HCT116 (cell line): ENCODE measurements around the gene MAN2B1. TPM values are rescaled to one million over a fixed set of nuclear protein-coding genes. Genes with fewer than 3 reads are reported as not detected.

ENCODE experiments used
- ATAC-seq: fragments of 200-7000 bp; cut with Tn5 transposase; 2 replicates; pipeline ENCODE4 v1.9.1; 2020; ENCODE audit warnings: mild to moderate bottlenecking, moderate library complexity
- BruUV-seq: library from RNA; stranded (reverse); fragments of 400-500 nt; replicated peaks from 2 replicates; lab custom pipeline; 2021; lab: Mats Ljungman, UMichigan
- CTCF ChIA-PET: fragments of 300-600 bp; sonication (Branson Sonifier 250); formaldehyde crosslinking; loops from one replicate; lab custom pipeline; 2021; ENCODE audit warnings: antibody characterized with exemption; lab: Charles Lee
- POLR2A ChIA-PET: fragments of 300-600, 350-600 bp; sonication (Branson Sonifier 250); formaldehyde crosslinking; loops from one replicate; lab custom pipeline; 2021; ENCODE audit warnings: antibody characterized with exemption; lab: Charles Lee
- RAD21 ChIA-PET, 2 experiments: fragments of 300-600 bp; sonication (Branson Sonifier 250); formaldehyde crosslinking; loops; one replicate each; lab custom pipeline; 2023; ENCODE audit warnings: low total read pairs in 2 of 2; ENCODE audit not compliant: uncharacterized antibody in 2 of 2, unreplicated experiment in 2 of 2, low non-redundant PET in 1 of 2; lab: Charles Lee
- DNase-seq: peaks from one replicate; pipeline ENCODE4 v3.0.0-alpha.2; 2010; ENCODE audit warnings: low read depth, low spot score
- H2AFZ ChIP-seq: fragments of 200-600 bp; shearing (Covaris generic), sonication (generic); 2 replicates; pipeline ENCODE4 v1.6.1; 2017; ENCODE audit warnings: low read depth, mixed run types, mixed read lengths, antibody characterized with exemption, low read length; ENCODE audit not compliant: poor library complexity, severe bottlenecking
- H3K27ac ChIP-seq: 2 replicates; pipeline ENCODE4 v1.5.1; 2012; ENCODE audit warnings: low read depth, low read length
- H3K27me3 ChIP-seq: fragments of 200-600 bp; sonication (generic); 2 replicates; pipeline ENCODE4 v1.6.1; 2016; ENCODE audit warnings: mixed run types, low read length, mixed read lengths; ENCODE audit not compliant: insufficient read depth
- H3K36me3 ChIP-seq, 2 experiments: fragments of 200-500 bp in 1 of 2; fragments of 200-600 bp in 1 of 2; sonication (Bioruptor generic) in 1 of 2; sonication (generic) in 1 of 2; 2 replicates each; pipeline versions ENCODE4 v1.5.1 to v1.6.1; 2014 to 2016; ENCODE audit warnings: low read length in 2 of 2, inconsistent platforms in 1 of 2, mixed read lengths in 1 of 2, mixed run types in 1 of 2; ENCODE audit not compliant: insufficient read depth in 2 of 2, control insufficient read depth in 1 of 2
- H3K4me1 ChIP-seq, 2 experiments: fragments of 200-600 bp in 1 of 2; sonication (generic) in 1 of 2; 2 replicates each; pipeline versions ENCODE4 v1.5.1 to v1.6.1; 2012 to 2017; ENCODE audit warnings: low read length in 2 of 2, inconsistent platforms in 1 of 2, mild to moderate bottlenecking in 1 of 2, mixed read lengths in 1 of 2, mixed run types in 1 of 2, moderate library complexity in 1 of 2; ENCODE audit not compliant: insufficient read depth in 2 of 2, control insufficient read depth in 1 of 2
- H3K4me2 ChIP-seq: fragments of 200-600 bp; sonication (generic); 2 replicates; pipeline ENCODE4 v1.6.1; 2017; ENCODE audit warnings: mixed run types, low read length, mixed read lengths
- H3K4me3 ChIP-seq, 2 experiments: fragments of 200-600 bp in 1 of 2; sonication (generic) in 1 of 2; replicated peaks in 1 of 2; 2 replicates each; pipeline ENCODE4 v1.5.1; 2011 to 2016; ENCODE audit warnings: low read length in 2 of 2, control low read depth in 1 of 2, low read depth in 1 of 2, mild to moderate bottlenecking in 1 of 2, mixed read lengths in 1 of 2, mixed run types in 1 of 2
- H3K79me2 ChIP-seq: fragments of 200-600 bp; sonication (generic); 2 replicates; pipeline ENCODE4 v1.6.1; 2017; ENCODE audit warnings: mild to moderate bottlenecking, mixed run types, low read length, moderate library complexity, mixed read lengths; ENCODE audit not compliant: insufficient read depth
- H3K9ac ChIP-seq: fragments of 200-600 bp; sonication (generic); 2 replicates; pipeline ENCODE4 v1.6.1; 2016; ENCODE audit warnings: low read length, mixed read lengths
- H3K9me2 ChIP-seq: fragments of 200-600 bp; sonication (generic), shearing (Covaris generic); 2 replicates; pipeline ENCODE4 v1.6.1; 2017; ENCODE audit warnings: mixed run types, mild to moderate bottlenecking, moderate library complexity; ENCODE audit not compliant: insufficient read depth
- H3K9me3 ChIP-seq, 2 experiments: fragments of 200-500 bp in 1 of 2; fragments of 200-600 bp in 1 of 2; sonication (Bioruptor generic) in 1 of 2; sonication (generic) in 1 of 2; 2 replicates each; pipeline ENCODE4 v1.6.1; 2014 to 2017; ENCODE audit warnings: low read length in 2 of 2, mixed read lengths in 2 of 2, inconsistent platforms in 1 of 2, low read depth in 1 of 2, mild to moderate bottlenecking in 1 of 2, mixed run types in 1 of 2, moderate library complexity in 1 of 2; ENCODE audit not compliant: control insufficient read depth in 1 of 2, insufficient read depth in 1 of 2
- H4K20me1 ChIP-seq: fragments of 200-600 bp; sonication (generic), shearing (Covaris generic); 2 replicates; pipeline ENCODE4 v1.6.1; 2017; ENCODE audit warnings: mixed run types, mild to moderate bottlenecking, moderate library complexity; ENCODE audit not compliant: insufficient read depth
- CBX3 ChIP-seq: IDR thresholded peaks from 2 replicates; pipeline ENCODE4 v1.6.1; 2012; ENCODE audit warnings: low read depth
- ELF1 ChIP-seq: IDR thresholded peaks from 2 replicates; pipeline ENCODE4 v1.6.1; 2012; ENCODE audit warnings: low read depth, borderline replicate concordance
- EZH2 ChIP-seq: fragments of 200-600 bp; sonication (generic); IDR thresholded peaks from 2 replicates; pipeline ENCODE4 v1.6.1; 2017; ENCODE audit warnings: antibody characterized with exemption, mixed run types
- FOSL1 ChIP-seq: IDR thresholded peaks from 2 replicates; pipeline ENCODE4 v1.6.1; 2012; ENCODE audit warnings: low read depth
- TCF7L2 ChIP-seq: IDR thresholded peaks from 2 replicates; pipeline ENCODE4 v1.7.0; 2011; ENCODE audit warnings: borderline replicate concordance, inconsistent platforms; ENCODE audit not compliant: insufficient read depth, insufficient read length; ENCODE audit errors: extremely low read depth
- ZFX ChIP-seq: fragments of 450-650 bp; IDR thresholded peaks from 2 replicates; pipeline ENCODE4 v1.6.1; 2017
- ZNF274 ChIP-seq: fragments of 200-500 bp; sonication (Bioruptor generic); IDR thresholded peaks from 2 replicates; pipeline ENCODE4 v1.6.1; 2014; ENCODE audit warnings: mild to moderate bottlenecking, low read depth, low read length, inconsistent platforms
- intact Hi-C: fragments of 100-400 bp; cut with micrococcal nuclease; formaldehyde crosslinking; loops from 2 replicates; pipeline ENCODE4 v1.10.0; 2022
- total RNA-seq: library from RNA; stranded (reverse); gene quantifications from one replicate; pipeline ENCODE4 v1.2.1, GENCODE V29; 2021; ENCODE audit not compliant: unreplicated experiment
- TF ChIP-seq, protein P1 (sequence below), 3 experiments: fragments of 200-600 bp in 1 of 3; sonication (generic) in 1 of 3; IDR thresholded peaks in 2 of 3; conservative IDR thresholded peaks in 1 of 3; 2 replicates each; pipeline ENCODE4 v1.5.1; 2012 to 2017; ENCODE audit warnings: low read depth in 2 of 3, low read length in 2 of 3, antibody characterized with exemption in 1 of 3, borderline replicate concordance in 1 of 3, control low read depth in 1 of 3, mild to moderate bottlenecking in 1 of 3, mixed read lengths in 1 of 3, mixed run types in 1 of 3, moderate library complexity in 1 of 3; ENCODE audit not compliant: insufficient read depth in 1 of 3

MAN2B1 gene
- total RNA-seq, 1 experiment from 2014 or later = 48.3 TPM

DNA sequence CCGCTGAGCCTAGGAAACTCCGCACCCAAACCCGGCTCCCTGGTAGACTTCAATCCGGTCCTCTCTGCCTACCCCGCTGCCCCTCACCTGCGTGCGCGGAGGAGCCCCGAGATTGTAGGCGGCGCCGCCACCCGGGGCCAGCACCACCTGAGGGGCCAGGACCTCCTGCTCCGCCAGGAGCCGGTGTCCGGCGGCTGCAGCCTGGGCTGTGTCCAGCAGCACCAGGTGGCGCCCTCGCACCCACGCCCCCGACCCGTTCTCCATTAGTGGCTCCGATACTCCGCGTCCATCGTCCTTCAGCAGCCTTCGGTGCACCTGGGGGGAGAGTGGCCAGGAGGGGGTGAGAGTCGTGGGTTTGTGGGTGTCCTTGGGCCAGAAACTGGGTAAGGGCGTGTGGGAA, 18.5 kb downstream of the MAN2B1 start:
- no TSS peak for BruUV-seq
- H3K4me3 ChIP-seq = no peak overlapping the region
- H2AFZ ChIP-seq = no peak overlapping the region
- H3K79me2 ChIP-seq = no peaks in the 10 kb centered on the region
- POLR2A ChIA-PET = no interaction called here
- RAD21 ChIA-PET = no interaction called here
- H3K9me2 ChIP-seq = no peaks in the 10 kb centered on the region
- no peaks in the 10 kb centered on the region for H3K27me3 ChIP-seq
- no peak overlapping the region for H3K4me2 ChIP-seq
- intact Hi-C loops = no loop called here
- no peak for DNase-seq
- no peak for TF ChIP-seq FOSL1
- TF ChIP-seq, protein P1, sequence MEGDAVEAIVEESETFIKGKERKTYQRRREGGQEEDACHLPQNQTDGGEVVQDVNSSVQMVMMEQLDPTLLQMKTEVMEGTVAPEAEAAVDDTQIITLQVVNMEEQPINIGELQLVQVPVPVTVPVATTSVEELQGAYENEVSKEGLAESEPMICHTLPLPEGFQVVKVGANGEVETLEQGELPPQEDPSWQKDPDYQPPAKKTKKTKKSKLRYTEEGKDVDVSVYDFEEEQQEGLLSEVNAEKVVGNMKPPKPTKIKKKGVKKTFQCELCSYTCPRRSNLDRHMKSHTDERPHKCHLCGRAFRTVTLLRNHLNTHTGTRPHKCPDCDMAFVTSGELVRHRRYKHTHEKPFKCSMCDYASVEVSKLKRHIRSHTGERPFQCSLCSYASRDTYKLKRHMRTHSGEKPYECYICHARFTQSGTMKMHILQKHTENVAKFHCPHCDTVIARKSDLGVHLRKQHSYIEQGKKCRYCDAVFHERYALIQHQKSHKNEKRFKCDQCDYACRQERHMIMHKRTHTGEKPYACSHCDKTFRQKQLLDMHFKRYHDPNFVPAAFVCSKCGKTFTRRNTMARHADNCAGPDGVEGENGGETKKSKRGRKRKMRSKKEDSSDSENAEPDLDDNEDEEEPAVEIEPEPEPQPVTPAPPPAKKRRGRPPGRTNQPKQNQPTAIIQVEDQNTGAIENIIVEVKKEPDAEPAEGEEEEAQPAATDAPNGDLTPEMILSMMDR (IDR thresholded peaks at IDR 0.05 in 2 of 3, conservative IDR thresholded peaks at IDR 0.05 in 1 of 3; ENCODE audit: borderline replicate concordance in 1 of 3, insufficient read depth in 1 of 3, low read depth in 2 of 3, low read length in 2 of 3) = 0 out of 6 replicates have a peak, but pooled peaks of 1 of the 3 experiments have one; percentile 8
- H3K36me3 ChIP-seq = no peaks in the 10 kb centered on the region
- CTCF ChIA-PET = no interaction called here
- H3K4me1 ChIP-seq = no peaks in the 10 kb centered on the region
- no peak overlapping the region for H3K9ac ChIP-seq
- ATAC-seq = 0 out of 2 replicates have a peak, but pooled peaks have one; percentile 34
- H4K20me1 ChIP-seq = no peaks in the 10 kb centered on the region
- H3K9me3 ChIP-seq = no peaks in the 10 kb centered on the region; a peak in 1 of 4 replicates
- H3K27ac ChIP-seq = no peak overlapping the region

DNA sequence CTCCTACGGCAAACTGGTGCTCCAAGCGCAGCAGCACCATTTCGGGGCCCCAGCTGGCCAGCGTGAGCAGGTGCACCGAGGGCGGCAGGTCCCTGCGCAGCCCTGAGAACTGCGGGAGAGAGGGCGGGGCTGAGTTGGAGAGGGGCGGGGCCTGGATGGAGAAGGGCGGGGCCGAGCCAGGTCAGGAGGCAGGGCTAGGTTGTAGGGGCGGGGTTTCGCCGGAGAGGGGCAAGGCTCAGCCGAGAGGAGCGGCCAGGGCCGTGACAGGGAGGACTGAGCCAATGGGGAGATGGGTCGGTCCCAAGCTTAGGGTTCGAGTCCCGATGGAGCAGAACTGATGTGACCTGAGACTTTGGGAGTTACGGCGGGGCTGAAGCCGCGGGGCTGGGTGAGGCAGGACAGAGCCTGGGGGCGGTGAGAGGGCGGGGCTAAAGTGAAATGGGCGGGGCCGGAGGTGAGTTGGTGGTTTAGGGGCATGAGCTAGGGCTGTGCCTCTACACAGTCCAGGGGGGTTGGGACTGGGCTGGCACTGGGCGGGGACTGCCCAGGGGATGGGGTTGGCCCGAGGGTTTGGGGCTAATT, 19.0 kb downstream of the MAN2B1 start:
- POLR2A ChIA-PET = no interaction called here
- no peak overlapping the region for H2AFZ ChIP-seq
- DNase-seq = no peak

More for the DNA sequence above, 19.0 kb downstream of the MAN2B1 start:
- Histone ChIP-seq H3K27ac (no peak overlapping the region), H3K4me2 (no peak overlapping the region), H3K9me3 (no peaks in the 10 kb centered on the region; a peak in 1 of 4 replicates), H3K36me3 (no peaks in the 10 kb centered on the region), H3K9ac (no peak overlapping the region), H3K79me2 (no peaks in the 10 kb centered on the region), H4K20me1 (no peaks in the 10 kb centered on the region), H3K4me1 (no peaks in the 10 kb centered on the region), H3K9me2 (no peaks in the 10 kb centered on the region), H3K4me3 (no peak overlapping the region), H3K27me3 (no peaks in the 10 kb centered on the region)
- TF ChIP-seq CBX3 = no peak
- no peak for TF ChIP-seq ZFX
- no peak for TF ChIP-seq FOSL1
- TF ChIP-seq TCF7L2 = no peak
- no peak for TF ChIP-seq ZNF274
- no peak for TF ChIP-seq ELF1
- TF ChIP-seq EZH2 = no peak
- ATAC-seq = peak; percentile 84
- intact Hi-C loops = no loop called here
- ChIA-PET RAD21 (interaction anchor here in 1 of 2 experiments (0.7 kb wide), 1 partner anchor 148 kb away, joined by 3 read pairs; no protein-coding TSS in a partner anchor), CTCF (no interaction called here)
- no TSS peak for BruUV-seq
